GM21786 (cell line): Measurements from ENCODE around the gene ZNF30.
"Not testable (repeated sequence)": the region's sequence is repeated elsewhere in the genome, so short reads cannot be mapped to it uniquely, and the experiment has no call there.

Experiments
- ATAC-seq: cut with Tn5 transposase; IDR thresholded peaks from one replicate; pipeline ENCODE4 v1.9.1; 2021; ENCODE audit not compliant: unreplicated experiment

Gene ZNF30

DNA sequence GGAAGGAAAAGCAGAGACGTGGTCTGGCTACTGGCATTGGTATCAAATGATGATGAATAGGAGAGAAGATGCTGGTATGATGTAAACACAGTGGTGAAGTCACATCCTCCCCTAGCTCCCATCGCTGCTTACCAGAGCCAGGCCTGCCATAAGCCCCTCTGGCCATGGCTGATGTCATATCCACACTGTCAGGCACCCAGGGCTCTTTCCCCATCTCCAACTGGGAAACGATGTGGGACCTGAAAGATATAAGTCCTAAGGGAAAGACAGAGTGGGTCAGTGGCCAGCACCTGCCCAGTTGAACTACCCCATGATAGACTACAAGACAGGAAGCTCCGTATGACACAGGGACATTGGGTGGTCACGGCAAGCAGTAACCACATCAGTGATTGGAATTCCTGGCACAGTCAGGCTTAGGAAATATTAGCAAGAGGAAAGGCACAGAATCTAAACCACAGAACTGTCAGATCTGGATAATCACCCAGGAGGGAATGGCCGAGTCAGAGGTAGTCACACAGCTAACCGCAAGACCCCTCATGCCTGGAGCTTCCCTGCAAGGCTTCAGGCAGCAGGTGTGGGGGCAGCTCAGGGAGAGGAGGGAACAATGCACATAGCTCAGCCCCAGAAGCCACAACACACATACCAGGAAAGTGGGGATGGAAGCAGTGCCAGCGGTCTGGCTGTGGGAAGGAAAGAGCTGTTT lies 33.6 kb downstream of the ZNF30 start:
- no peak for ATAC-seq

DNA sequence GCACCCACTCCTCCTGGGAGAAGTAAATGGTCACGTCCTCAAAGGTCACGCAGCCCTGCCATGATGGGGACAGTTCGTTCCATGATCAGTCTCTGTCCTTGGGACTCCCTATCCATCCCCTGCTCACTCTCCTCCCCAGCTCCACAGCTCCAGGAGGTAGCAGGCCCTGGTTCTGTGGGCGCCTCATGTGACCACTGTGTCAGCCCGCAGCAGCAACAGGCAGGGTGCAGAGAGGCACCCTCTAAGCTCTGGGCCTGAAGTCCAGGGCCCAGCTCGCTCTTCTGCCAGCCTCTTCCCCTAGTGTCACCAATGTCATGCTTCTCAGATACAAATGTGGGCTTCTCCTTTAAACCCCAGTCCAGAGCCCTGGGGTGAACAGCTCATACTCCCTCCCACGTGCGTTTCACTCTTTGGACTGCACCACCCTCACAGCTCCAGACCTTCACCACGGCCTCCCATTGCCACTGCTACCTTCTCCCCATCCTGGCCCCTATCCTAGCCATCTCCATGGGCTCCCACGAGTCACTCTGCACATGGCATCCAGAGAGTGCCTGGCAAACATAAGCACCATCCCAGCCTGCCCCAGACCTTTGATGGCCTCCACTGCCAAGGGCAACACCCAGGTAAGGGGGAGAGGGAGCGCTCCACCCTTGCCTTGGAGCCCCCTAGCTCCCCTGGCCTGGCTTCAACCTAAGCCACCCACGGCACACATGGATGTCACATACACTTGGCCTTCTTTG lies 34.4 kb downstream of the ZNF30 start:
- no peak for ATAC-seq

DNA sequence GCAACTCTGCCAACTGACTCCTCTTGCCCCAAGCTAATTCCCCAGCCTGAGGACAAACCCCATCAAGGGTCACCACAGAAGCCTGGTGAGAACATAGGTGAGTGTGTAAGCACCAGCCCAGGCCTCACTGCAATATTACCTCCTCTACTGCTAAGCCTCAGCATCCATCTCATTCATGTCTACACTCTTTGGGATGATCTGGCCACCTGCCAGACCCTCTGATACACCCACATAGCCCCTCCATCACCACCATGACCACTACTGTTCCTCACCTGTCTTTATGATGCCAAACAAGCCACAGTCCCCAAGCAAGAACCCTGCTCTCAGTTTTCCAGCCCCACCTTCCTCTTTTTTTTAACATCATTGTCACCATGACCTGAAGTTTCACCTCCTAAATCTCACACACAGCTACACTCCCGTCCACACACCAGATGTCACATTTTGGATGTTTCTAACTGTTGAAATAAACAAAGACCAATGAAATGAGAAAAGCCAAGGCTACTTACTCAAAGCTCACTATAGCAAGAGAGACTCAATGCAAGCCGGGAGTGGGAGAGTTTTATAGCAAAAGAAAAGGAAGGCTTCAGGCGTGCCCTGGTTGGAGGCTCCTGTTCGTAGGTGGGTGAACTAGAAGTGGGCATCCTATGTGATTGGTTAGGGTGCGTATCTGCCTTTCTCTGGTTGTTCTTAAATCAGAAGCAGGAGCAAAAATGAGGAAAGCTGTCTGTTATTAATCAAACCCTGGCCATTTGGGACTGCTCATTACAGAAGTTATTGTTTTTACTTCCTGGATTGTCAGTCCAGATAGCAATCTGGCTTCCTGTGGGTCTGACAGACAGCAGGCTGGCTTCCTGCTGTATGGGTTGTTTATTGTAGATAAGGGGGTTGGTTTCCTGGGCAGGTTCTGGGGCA lies 35.3 kb downstream of the ZNF30 start:
- ATAC-seq: no peak

DNA sequence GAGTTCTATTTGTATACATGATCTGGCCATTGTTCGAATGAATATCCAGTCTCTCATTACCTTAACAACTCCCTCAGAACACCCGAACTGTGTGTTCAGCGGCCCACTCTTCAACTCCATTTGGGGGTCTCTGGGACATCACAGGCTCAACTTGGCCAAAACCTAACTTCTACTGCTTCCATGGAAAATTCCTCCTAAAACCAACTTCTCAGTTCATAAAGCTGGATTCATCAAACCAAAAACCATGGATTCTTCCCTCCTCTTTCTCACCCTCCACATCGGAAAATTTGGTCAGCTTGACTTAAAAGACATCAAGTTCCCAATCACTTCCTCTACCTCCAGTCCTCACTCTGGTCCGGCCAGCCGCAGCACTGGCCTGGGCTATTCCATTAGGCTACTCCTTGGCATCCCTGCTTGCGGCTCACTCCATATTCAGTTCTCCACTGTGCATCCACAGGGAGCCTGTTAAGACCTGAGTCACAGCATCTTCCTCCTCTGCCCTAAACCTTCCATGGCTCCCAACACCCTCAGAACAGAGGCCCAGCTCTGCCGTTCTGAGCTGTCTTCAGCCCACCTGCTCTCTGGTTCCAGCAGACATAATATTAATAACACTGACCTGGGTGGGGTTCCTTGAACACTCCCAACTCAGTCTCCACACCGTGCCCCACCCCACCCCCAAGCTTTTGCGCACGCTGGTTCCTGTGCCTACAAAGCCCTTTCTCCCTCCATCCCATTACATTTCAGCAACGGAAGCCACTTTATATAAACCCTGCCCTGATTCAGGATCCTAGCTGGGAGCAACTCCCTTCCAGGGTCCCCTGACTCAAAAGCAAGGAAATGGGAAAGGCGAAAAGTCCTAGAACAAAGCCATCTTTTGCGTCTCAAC lies 36.2 kb downstream of the ZNF30 start:
- no peak for ATAC-seq

DNA sequence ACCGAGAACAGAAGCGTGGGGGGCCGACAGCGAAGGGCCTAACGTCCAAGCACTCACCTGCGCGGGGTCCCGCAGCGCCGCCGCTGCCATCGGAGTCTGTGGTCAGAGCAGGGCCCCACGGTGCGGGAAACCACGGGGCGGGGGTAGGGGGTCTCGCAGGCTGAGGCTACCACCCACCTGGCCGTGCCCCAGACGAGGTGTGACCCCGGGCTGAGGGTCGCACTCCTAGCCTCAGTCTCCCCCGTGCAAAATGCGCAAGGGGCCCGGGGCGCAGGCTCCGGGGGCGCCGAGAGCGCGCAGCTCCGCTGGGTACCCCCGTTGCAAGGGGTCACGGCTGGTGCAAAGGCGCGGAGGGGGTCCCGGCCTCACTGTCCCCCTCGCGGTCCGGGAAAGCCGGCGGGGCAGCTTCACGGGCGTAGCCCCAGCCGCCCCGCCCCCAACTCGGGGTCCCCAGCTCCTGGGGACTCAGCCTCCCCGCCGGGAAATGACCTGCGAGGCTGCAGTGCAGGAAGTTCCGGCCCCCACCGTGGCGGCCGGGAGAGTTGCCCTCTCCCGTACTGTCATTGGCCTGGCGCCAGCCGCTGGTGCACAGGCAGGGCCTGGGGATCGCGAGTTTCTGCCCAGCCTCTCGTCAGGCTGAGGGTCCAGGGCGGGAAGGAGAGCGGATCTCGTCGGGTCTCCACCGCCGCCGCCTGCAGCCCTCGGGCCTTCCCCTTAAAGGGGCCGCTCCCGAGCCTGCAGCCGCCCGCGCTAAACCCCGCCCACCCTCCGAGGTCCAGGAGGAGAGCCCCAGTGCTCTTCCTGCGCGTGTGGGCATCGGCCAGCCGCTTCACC lies 37.1 kb downstream of the ZNF30 start, which contains the start of gene ZNF792:
Gene ZNF792 (minus strand): TSS at position 657 of the 834 bp plus-strand sequence. CDS start 567 bp downstream, at position 90.
- ATAC-seq: peak; percentile 66

DNA sequence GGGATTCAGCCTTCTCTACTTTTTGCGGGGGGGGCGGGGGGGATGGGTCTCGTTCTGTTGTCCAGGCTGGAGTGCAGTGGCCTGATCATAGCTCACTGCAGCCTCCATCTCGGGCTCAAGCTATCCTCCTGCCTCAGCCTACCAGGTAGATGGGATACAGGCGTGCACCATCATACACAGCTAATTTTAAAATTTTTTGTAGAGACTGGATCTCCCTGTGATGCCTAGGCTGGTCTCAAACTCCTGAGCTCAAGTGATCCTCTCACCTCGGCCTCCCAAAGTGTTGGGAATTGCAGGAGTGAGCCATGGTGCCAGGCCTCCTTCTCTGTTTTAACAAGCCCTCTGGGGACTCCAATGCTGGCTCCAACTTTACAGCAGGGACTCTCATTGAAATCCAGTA lies 37.9 kb downstream of the ZNF30 start:
- no peak for ATAC-seq

DNA sequence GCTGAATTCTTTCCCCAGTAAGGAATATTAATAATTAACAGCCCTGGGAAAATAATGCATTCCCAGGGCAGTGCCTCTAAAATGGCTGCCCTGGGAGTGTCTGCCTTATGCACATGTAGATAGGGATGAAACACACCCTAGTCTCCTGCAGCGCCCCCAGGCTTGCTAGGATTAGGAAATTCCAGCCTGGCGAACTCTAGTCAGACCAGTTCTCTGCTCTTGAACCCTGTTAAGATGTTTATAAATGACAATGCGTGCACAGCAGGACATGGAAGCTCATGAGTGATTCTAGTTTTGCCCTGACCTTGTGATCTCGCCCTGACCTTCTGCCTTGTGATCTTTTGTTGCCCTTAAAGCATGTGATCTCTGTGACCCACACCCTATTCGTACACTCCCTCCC lies 38.8 kb downstream of the ZNF30 start:
- not testable (repeated sequence) for ATAC-seq

DNA sequence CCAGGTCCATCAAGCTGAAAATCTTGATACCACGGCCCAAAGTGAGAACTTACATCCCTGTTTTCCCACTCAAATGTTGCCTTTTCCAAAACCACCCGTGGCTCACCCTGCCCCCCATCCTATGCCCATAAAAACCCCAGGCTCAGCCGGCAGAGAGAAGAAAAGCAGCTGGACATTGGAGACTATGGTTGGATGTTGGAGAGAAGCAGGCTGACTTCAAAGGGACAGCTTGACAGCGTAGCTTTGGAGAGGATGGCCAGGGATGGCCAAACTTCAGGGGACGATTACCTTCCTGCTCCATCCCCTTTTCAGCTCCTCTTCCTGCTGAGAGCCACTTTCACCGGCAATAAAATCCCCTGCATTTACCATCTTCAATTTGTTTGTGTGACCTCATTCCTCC lies 40.8 kb downstream of the ZNF30 start:
- no peak for ATAC-seq

DNA sequence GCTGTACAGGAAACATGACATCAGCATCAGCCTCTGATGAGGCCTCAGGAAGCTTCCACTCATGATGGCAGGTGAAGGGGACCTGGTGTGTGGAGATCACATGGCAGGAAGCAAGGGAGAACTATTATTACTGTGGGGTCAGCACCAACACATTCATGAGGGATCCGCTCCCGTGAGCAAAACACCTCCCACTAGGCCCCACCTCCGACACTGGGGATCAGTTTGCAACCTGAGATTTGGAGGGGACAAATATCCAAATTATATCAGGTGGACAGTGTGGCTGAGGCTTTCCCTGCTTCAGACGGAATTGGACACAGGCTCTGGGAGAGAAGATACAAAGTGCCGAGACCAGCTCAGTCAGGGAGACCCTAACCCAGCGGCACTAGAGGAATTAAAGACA lies 43.0 kb downstream of the ZNF30 start:
- ATAC-seq: no peak

DNA sequence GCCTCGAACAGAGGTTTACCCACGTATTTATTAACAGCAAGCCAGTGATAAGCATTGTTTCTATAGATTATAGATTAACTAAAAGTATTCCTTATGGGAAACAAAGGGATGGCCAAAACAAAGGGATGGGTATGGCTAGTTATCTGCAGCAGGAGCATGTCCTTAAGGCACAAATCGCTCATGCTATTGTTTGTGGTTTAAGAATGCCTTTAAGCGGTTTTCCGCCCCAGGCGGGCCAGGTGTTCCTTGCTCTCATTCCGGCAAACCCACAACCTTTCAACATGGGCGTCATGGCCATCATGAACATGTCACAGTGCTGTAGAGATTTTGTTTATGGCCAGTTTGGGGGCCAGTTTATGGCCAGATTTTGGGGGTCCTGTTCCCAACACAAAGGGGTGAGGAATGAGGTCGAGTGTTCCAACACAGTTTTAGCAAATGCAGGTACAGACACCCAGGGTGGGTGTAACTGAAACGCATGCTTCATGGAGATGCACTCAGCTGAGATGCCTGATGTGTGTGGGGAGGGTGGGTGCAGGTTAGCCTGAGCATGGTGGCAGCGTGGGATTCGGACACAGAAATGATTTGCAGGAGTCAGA lies 43.6 kb downstream of the ZNF30 start:
- not testable (repeated sequence) for ATAC-seq

DNA sequence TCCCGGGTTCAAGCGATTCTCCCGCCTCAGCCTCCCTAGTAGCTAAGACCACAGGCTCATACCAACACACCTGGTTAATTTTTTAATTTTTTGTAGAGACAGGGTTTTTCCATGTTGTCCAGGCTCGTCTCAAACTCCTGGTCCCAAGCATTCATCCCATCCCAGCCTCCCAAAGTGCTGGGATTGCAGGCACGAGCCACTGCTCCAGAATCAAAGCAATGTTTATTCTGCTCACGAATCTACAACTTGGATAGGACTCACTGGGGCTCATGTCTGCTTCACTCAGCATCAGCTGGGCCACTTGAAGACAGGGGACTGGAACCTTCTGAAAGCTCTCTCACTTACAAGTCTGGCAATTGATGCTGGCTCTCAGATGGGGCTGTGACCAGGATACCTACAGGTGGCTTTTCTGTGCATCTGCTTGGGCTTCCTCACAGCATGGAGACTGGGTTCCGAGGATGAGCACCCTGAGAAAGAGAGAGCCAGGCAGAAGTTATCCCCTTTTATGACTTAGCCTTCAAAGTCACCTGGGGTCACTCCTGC lies 45.5 kb downstream of the ZNF30 start:
- no peak for ATAC-seq

DNA sequence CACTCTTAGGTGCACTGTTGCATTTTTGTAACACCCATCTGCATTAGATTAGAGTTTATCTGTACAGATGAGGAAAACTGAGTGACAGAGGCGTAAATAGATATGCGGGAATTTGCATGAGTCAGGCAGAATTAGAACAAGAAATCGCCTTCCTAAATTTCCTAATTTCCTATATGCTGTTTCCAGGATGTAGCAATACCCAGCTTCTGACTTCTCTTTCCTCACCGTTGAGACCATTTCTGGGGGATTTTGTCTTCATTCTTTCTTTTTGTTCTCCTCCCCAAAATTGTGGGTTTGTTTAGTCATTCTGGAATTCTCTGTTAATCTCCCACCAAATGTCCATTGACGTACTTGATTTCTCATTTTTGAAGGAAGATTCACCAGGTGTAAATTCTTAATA lies 47.9 kb downstream of the ZNF30 start:
- ATAC-seq: no peak

DNA sequence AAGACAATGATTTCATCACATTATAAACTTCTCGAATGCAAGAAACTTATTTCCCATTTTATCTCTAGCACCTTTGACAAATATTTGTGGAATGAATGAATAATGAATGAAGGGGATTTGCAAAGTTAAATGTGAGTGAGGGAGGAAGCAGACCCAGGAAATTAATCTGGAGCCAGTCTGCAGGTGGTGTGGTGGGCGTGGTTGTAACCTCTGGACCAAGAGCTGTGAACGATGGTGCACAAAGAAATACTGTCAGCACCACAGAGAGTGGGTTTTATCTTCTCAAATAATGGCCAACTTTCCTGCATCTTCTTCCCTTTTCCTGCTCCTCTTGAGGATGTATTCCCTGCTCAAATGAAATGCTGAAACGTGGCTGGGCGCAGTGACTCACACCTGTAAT lies 48.4 kb downstream of the ZNF30 start:
- no peak for ATAC-seq

DNA sequence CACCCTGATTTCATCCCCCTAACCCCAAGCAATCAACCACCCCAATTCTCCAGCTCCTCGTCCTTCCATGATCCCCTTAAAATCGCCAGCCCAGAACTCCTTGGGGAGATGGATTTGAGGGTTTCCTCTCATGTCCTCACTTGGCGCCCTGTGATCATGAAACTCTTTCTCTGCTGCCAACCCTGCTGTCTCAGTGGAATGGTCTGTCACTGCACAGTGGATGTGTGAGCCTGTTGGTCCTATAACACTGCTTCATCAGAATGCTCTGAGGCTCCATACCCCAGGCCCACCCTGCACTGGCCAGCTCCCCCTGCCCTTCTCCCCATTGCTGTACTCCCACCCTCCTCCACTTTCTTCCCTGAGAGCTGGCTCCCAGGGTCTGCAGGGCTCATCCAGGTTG lies 49.9 kb downstream of the ZNF30 start:
- ATAC-seq: no peak

DNA sequence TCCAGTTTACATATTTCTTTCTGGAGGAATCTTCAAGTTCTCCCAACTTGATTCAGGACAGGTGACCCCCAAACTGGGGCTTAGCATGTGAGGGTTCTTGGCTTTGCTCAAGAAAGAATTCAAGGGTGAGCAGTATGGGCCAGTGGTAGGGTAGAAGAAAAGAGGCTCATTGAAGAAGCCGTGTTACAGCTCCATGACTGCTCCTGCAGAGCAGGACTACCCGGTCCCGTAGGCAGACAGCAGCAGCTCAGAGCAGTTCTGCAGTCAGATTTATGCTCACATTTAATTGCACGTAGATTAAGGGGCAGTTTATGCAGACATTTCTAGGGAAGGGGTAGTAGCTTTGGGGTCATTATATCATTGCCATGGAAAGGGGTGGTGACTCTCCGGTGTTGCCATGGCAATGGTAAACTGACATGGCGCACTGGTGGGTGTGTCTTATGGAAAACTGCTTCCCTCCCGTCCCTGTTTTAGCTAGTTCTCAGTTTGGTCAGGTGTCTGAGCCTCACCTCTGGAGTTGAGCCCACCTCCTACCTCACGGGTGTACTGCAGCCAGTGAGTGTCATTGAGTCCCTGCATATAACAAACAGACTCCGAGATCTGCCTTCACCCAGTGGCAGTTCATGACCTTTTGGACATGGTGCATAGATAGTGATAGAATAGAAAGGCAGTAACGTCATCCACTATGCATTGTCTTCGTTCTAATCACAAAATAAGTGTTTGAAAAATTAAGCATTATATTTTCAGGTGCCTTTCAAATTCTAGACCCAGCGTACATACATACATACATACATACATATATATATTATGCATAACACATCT lies 53.3 kb downstream of the ZNF30 start:
- no peak for ATAC-seq

DNA sequence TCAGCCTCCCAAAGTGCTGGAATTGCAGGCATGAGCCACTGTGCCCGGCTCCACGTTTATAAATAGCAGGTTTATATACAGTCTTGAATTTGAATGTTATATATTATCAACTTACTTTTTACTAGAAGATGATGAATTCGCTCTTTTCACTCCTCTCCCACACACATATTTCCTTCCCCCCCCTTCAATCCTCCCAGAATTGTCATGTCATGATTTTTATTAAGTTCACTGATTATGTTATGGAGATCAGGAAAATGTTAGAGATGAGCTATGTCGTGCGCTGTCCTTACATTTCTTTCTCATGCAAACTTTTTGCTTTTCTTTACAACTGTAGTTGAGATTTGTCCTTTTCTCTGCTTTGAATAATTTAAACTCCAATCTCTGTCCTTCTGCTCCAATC lies 55.6 kb downstream of the ZNF30 start:
- ATAC-seq: no peak

DNA sequence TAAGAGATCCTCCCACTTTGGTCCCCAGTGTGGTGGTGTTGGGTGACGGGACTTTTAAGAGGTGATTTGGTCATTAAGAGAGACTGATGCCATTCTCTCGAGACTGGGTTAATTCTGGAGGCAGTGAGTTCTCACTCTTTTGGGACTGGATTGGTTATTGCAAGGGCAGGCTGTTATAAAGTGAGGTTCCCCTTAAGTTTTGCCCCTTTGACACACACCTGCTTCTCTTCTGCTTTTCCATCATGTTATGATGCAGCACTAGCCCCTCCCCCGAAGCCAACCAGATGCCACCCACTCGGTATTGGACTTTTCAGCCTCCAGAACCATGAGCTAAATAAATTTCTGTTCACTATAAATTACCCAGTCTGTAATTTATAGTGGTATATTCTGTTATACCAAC lies 57.1 kb downstream of the ZNF30 start:
- ATAC-seq: no peak

DNA sequence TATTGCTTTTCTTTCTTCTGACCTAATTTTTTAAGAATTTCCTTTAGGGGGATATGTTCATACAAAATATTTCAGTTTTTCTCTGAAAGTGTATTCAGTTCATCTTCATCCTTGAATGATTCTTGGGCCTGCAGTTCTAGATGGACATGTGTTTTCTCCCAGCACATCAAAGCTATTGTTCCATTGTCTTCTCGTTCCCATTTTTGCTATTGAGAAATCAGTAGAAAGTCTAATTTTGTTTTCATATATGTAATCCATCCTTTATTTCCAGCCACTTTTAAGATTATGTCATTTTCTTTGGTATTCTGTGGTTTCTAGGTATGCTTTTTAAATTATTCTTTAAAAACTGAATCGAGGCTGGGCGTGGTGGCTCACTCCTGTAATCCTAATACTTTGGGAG lies 57.6 kb downstream of the ZNF30 start:
- ATAC-seq: no peak
